Neural progenitor cell (in vitro differentiated cells): ENCODE data around the gene ODC1. TPM values are rescaled to one million over a fixed set of nuclear protein-coding genes. Genes with fewer than 3 reads are reported as not detected.
A peak's percentile ranks its signal among the peaks of the same experiment; 100 is the strongest.

Source experiments
- DNase-seq: peaks from one replicate; pipeline ENCODE4 v3.0.0-alpha.2; 2016; ENCODE audit warnings: low spot score
- H2AFZ ChIP-seq: fragments of 200-600 bp; sonication (generic); replicated peaks from 2 replicates; pipeline ENCODE4 v1.6.1; 2016; ENCODE audit warnings: antibody characterized with exemption
- H3F3A ChIP-seq: fragments of 200-600 bp; sonication (generic); 2 replicates; pipeline ENCODE4 v1.6.1; 2016; ENCODE audit warnings: antibody characterized with exemption, low read depth
- H3K27ac ChIP-seq: fragments of 200-600 bp; sonication (generic); 2 replicates; pipeline ENCODE4 v1.5.1; 2016; ENCODE audit warnings: mild to moderate bottlenecking
- H3K27me3 ChIP-seq: fragments of 200-600 bp; sonication (generic); 2 replicates; pipeline ENCODE4 v1.6.1; 2016; ENCODE audit warnings: mild to moderate bottlenecking, moderate library complexity
- H3K36me3 ChIP-seq: fragments of 200-600 bp; sonication (generic); 2 replicates; pipeline ENCODE4 v1.5.1; 2016
- H3K4me1 ChIP-seq: fragments of 200-600 bp; sonication (generic); 2 replicates; pipeline ENCODE4 v1.6.1; 2016; ENCODE audit warnings: mixed run types
- H3K4me2 ChIP-seq: fragments of 200-600 bp; sonication (generic); 2 replicates; pipeline ENCODE4 v1.6.1; 2016
- H3K4me3 ChIP-seq: fragments of 200-600 bp; sonication (generic); 2 replicates; pipeline ENCODE4 v1.5.1; 2016
- H3K79me2 ChIP-seq: fragments of 200-600 bp; sonication (generic); 2 replicates; pipeline ENCODE4 v1.6.1; 2016; ENCODE audit warnings: low read depth
- H3K9ac ChIP-seq: fragments of 200-600 bp; sonication (generic); 2 replicates; pipeline ENCODE4 v1.6.1; 2016
- H3K9me3 ChIP-seq: fragments of 200-600 bp; sonication (generic); 2 replicates; pipeline ENCODE4 v1.5.1; 2016; ENCODE audit warnings: low read depth
- H4K20me1 ChIP-seq: fragments of 200-600 bp; sonication (generic); 2 replicates; pipeline ENCODE4 v1.6.1; 2016; ENCODE audit warnings: low read depth
- H3K27ac Mint-ChIP-seq: 3 replicates; pipeline ENCODE4 v1.8.0; 2021; ENCODE audit warnings: mixed read lengths
- H3K27me3 Mint-ChIP-seq: 2 replicates; pipeline ENCODE4 v1.8.0; 2022; ENCODE audit warnings: low read depth, mild to moderate bottlenecking, inconsistent platforms, moderate library complexity, mixed read lengths; ENCODE audit not compliant: insufficient read depth
- H3K36me3 Mint-ChIP-seq: 3 replicates; pipeline ENCODE4 v1.8.0; 2021; ENCODE audit warnings: mixed read lengths
- H3K4me1 Mint-ChIP-seq: 3 replicates; pipeline ENCODE4 v1.8.0; 2021; ENCODE audit warnings: mixed read lengths
- H3K4me3 Mint-ChIP-seq: 3 replicates; pipeline ENCODE4 v1.8.0; 2021; ENCODE audit warnings: mild to moderate bottlenecking, moderate library complexity, mixed read lengths
- H3K9me3 Mint-ChIP-seq: 3 replicates; pipeline ENCODE4 v1.8.0; 2020; ENCODE audit warnings: mixed read lengths
- CTCF ChIP-seq: fragments of 200-600 bp; sonication (generic); IDR thresholded peaks from 2 replicates; pipeline ENCODE4 v1.5.1; 2017; ENCODE audit warnings: antibody characterized with exemption, mild to moderate bottlenecking
- EZH2 ChIP-seq: fragments of 200-600 bp; sonication (generic); IDR thresholded peaks from 2 replicates; pipeline ENCODE4 v1.6.1; 2017; ENCODE audit warnings: antibody characterized with exemption, mild to moderate bottlenecking, moderate library complexity
- EZH2phosphoT487 ChIP-seq: fragments of 200-600 bp; sonication (generic); IDR thresholded peaks from 2 replicates; pipeline ENCODE4 v1.6.1; 2017; ENCODE audit warnings: antibody characterized with exemption
- total RNA-seq: library from RNA; depleted of rRNA; stranded (reverse); fragments of >200 nt; gene quantifications from 2 replicates; pipeline ENCODE4 v1.2.3, GENCODE V29; 2015; ENCODE audit warnings: low replicate concordance

The ODC1 gene
- total RNA-seq, 1 donor from 2014 or later, result 437 TPM

GRCh38 chr2:10478298-10478625 lies 30.1 kb upstream of the ODC1 start:
- Histone ChIP-seq H3F3A (no peaks in the 10 kb centered on the region), H3K36me3 (no peaks in the 10 kb centered on the region), H3K4me3 (no peak overlapping the region), H3K9ac (no peak overlapping the region), H3K9me3 (no peaks in the 10 kb centered on the region), H4K20me1 (no peaks in the 10 kb centered on the region), H3K27ac (no peak overlapping the region), H3K79me2 (no peaks in the 10 kb centered on the region), H3K4me2 (no peak overlapping the region), H2AFZ (no peak overlapping the region), H3K27me3 (no peaks in the 10 kb centered on the region), H3K4me1 (peaks cover 14% of the 10 kb centered on the region)
- Mint-ChIP-seq H3K4me1 (peaks cover 36% of the 10 kb centered on the region), H3K4me3 (no peak overlapping the region), H3K27me3 (peaks cover 7% of the 10 kb centered on the region), H3K36me3 (no peaks in the 10 kb centered on the region), H3K9me3 (peaks cover 2% of the 10 kb centered on the region), H3K27ac (no peak overlapping the region)
- DNase-seq, result no peak
- TF ChIP-seq CTCF (no peak), EZH2phosphoT487 (no peak), EZH2 (no peak)

GRCh38 chr2:10477443-10478297 lies 29.5 kb upstream of the ODC1 start:
- H3K9me3 ChIP-seq, result no peaks in the 10 kb centered on the region
- H3K36me3 Mint-ChIP-seq, result no peaks in the 10 kb centered on the region
- H3K4me1 ChIP-seq, result peaks cover 14% of the 10 kb centered on the region
- peak; percentile 30 for DNase-seq
- H3K9ac ChIP-seq, result no peak overlapping the region
- TF ChIP-seq CTCF (no peak), EZH2phosphoT487 (no peak), EZH2 (no peak)
- no peaks in the 10 kb centered on the region for H4K20me1 ChIP-seq
- H3K79me2 ChIP-seq, result no peaks in the 10 kb centered on the region
- peaks cover 2% of the 10 kb centered on the region for H3K9me3 Mint-ChIP-seq
- H2AFZ ChIP-seq, result no peak overlapping the region
- H3K4me2 ChIP-seq, result no peak overlapping the region
- peaks cover 7% of the 10 kb centered on the region for H3K27me3 Mint-ChIP-seq
- no peak overlapping the region for H3K4me3 ChIP-seq
- no peak overlapping the region for H3K27ac ChIP-seq
- H3F3A ChIP-seq, result no peaks in the 10 kb centered on the region
- no peaks in the 10 kb centered on the region for H3K27me3 ChIP-seq
- H3K4me1 Mint-ChIP-seq, result peaks cover 36% of the 10 kb centered on the region
- no peak overlapping the region for H3K4me3 Mint-ChIP-seq
- peak overlapping the region; percentile 54 for H3K27ac Mint-ChIP-seq
- no peaks in the 10 kb centered on the region for H3K36me3 ChIP-seq

GRCh38 chr2:10476723-10477442 lies 28.8 kb upstream of the ODC1 start:
- Histone ChIP-seq H3K9me3 (no peaks in the 10 kb centered on the region), H3K4me3 (no peak overlapping the region), H3K4me2 (no peak overlapping the region), H3K9ac (no peak overlapping the region), H3F3A (no peaks in the 10 kb centered on the region), H3K27ac (no peak overlapping the region), H3K27me3 (no peaks in the 10 kb centered on the region), H3K4me1 (peaks cover 14% of the 10 kb centered on the region), H3K79me2 (no peaks in the 10 kb centered on the region), H4K20me1 (no peaks in the 10 kb centered on the region), H3K36me3 (no peaks in the 10 kb centered on the region), H2AFZ (no peak overlapping the region)
- Mint-ChIP-seq H3K4me1 (peaks cover 36% of the 10 kb centered on the region), H3K9me3 (peaks cover 2% of the 10 kb centered on the region), H3K36me3 (no peaks in the 10 kb centered on the region), H3K27me3 (peaks cover 3% of the 10 kb centered on the region), H3K4me3 (no peak overlapping the region), H3K27ac (peak overlapping the region; percentile 24)
- no peak for DNase-seq
- TF ChIP-seq EZH2phosphoT487 (no peak), CTCF (no peak)
